GM19438 (cell line): ENCODE results near the gene ALKBH4.
"Not testable (repeated sequence)": the region's sequence is repeated elsewhere in the genome, so short reads cannot be mapped to it uniquely, and the experiment has no call there.

ENCODE experiments used
- ATAC-seq: cut with Tn5 transposase; IDR thresholded peaks from one replicate; pipeline ENCODE4 v1.9.1; 2021; ENCODE audit warnings: low read depth; ENCODE audit not compliant: unreplicated experiment

The ALKBH4 gene

GRCh38 chr7:102431617-102432298 is 32.9 kb downstream of the ALKBH4 start:
- no peak for ATAC-seq

- no peak for ATAC-seq
Measured at GRCh38 chr7:102429141-102429899, 35.3 kb downstream of the ALKBH4 start.

GRCh38 chr7:102427019-102427405 is 37.7 kb downstream of the ALKBH4 start:
- no peak for ATAC-seq

- ATAC-seq = peak; percentile 44
Measured at GRCh38 chr7:102426268-102427018, 38.2 kb downstream of the ALKBH4 start.

GRCh38 chr7:102425639-102426267 is 38.9 kb downstream of the ALKBH4 start:
- peak; percentile 65 for ATAC-seq

GRCh38 chr7:102424787-102425218 is 39.9 kb downstream of the ALKBH4 start:
- no peak for ATAC-seq

- ATAC-seq = no peak
Measured at GRCh38 chr7:102424129-102424551, 40.5 kb downstream of the ALKBH4 start.

GRCh38 chr7:102421706-102422240 is 42.9 kb downstream of the ALKBH4 start:
- ATAC-seq = no peak

GRCh38 chr7:102418592-102418991 is 46.1 kb downstream of the ALKBH4 start:
- ATAC-seq = no peak

GRCh38 chr7:102417105-102417504 is 47.6 kb downstream of the ALKBH4 start:
- no peak for ATAC-seq

- ATAC-seq = no peak
Measured at GRCh38 chr7:102416406-102416805, 48.3 kb downstream of the ALKBH4 start.

- no peak for ATAC-seq
Measured at GRCh38 chr7:102415685-102416225, 48.9 kb downstream of the ALKBH4 start.

- no peak for ATAC-seq
Measured at GRCh38 chr7:102413611-102414010, 51.1 kb downstream of the ALKBH4 start.

- no peak for ATAC-seq
Measured at GRCh38 chr7:102413091-102413490, 51.6 kb downstream of the ALKBH4 start.

GRCh38 chr7:102412548-102412947 is 52.1 kb downstream of the ALKBH4 start:
- no peak for ATAC-seq

- no peak for ATAC-seq
Measured at GRCh38 chr7:102410918-102411317, 53.7 kb downstream of the ALKBH4 start.

- no peak for ATAC-seq
Measured at GRCh38 chr7:102410123-102410522, 54.5 kb downstream of the ALKBH4 start.

GRCh38 chr7:102409340-102409739 is 55.3 kb downstream of the ALKBH4 start:
- no peak for ATAC-seq

- not testable (repeated sequence) for ATAC-seq
Measured at GRCh38 chr7:102408530-102408929, 56.1 kb downstream of the ALKBH4 start.

- no peak for ATAC-seq
Measured at GRCh38 chr7:102407910-102408309, 56.8 kb downstream of the ALKBH4 start.
